Measurements from ENCODE around the gene RWDD1.

- TF ChIP-seq EZH2phosphoT487 (IDR thresholded peaks at IDR 0.05; ENCODE audit: borderline replicate concordance, low read length) (no peak), EZH2 (IDR thresholded peaks at IDR 0.05; ENCODE audit: low read length, unreplicated experiment) (no peak)
Observed at GRCh38 chr6:116533233-116533957, 37.9 kb upstream of the RWDD1 start.

Data from PC-3 (cell line).